HEK293 (cell line): ENCODE measurements around the gene WWOX.

Experiments
- CTCF ChIA-PET: fragments of 350-600 bp; formaldehyde crosslinking; extraction: SDS; loops from one replicate; lab custom pipeline; 2021; ENCODE audit warnings: antibody characterized with exemption; lab: Yijun Ruan, JAX
- POLR2A ChIA-PET: fragments of 300-600 bp; formaldehyde crosslinking; extraction: SDS; loops from one replicate; lab custom pipeline; 2020; ENCODE audit warnings: antibody characterized with exemption, inconsistent platforms; lab: Yijun Ruan, JAX
- H3K27ac ChIP-seq: fragments of 200-500 bp; sonication (Bioruptor generic); 2 replicates; pipeline ENCODE4 v1.5.1; 2014; ENCODE audit warnings: low read depth, low read length, control low read depth, inconsistent platforms; ENCODE audit errors: extremely low read depth
- H3K36me3 ChIP-seq, 2 experiments: fragments of 200-500 bp in 1 of 2; sonication (Bioruptor generic) in 1 of 2; 1 replicate in 1 of 2; 2 replicates in 1 of 2; pipeline ENCODE4 v1.5.1; 2014 to 2017; ENCODE audit warnings: inconsistent platforms in 2 of 2, low read length in 2 of 2; ENCODE audit not compliant: control insufficient read depth in 2 of 2, insufficient read depth in 1 of 2
- H3K4me1 ChIP-seq: fragments of 200-500 bp; sonication (Bioruptor generic); 2 replicates; pipeline ENCODE4 v1.5.1; 2014; ENCODE audit warnings: mild to moderate bottlenecking, low read length, inconsistent platforms; ENCODE audit not compliant: control insufficient read depth, insufficient read depth
- H3K4me3 ChIP-seq: 2 replicates; pipeline ENCODE4 v1.5.1; 2011; ENCODE audit warnings: low read depth, mild to moderate bottlenecking, control low read depth, low read length, moderate library complexity
- H3K9me3 ChIP-seq: fragments of 200-500 bp; sonication (Bioruptor generic); 2 replicates; pipeline ENCODE4 v1.5.1; 2014; ENCODE audit warnings: low read depth, low read length, inconsistent platforms; ENCODE audit not compliant: control insufficient read depth, insufficient read depth
- YY1 ChIP-seq: fragments of 450-650 bp; formaldehyde crosslinking; IDR thresholded peaks from 2 replicates; pipeline ENCODE4 v1.5.1; 2018; ENCODE audit warnings: missing biosample characterization, missing genetic modification characterization
- ZBTB20 ChIP-seq: fragments of 450-650 bp; formaldehyde crosslinking; IDR thresholded peaks from 2 replicates; pipeline ENCODE4 v1.5.1; 2016; ENCODE audit warnings: missing biosample characterization, missing genetic modification characterization
- ZBTB21 ChIP-seq: fragments of 450-650 bp; formaldehyde crosslinking; IDR thresholded peaks from 2 replicates; pipeline ENCODE4 v1.5.1; 2017; ENCODE audit warnings: missing biosample characterization, missing genetic modification characterization
- ZFP37 ChIP-seq: fragments of 450-650 bp; formaldehyde crosslinking; IDR thresholded peaks from 2 replicates; pipeline ENCODE4 v1.5.1; 2016; ENCODE audit warnings: missing biosample characterization, missing genetic modification characterization
- ZNF155 ChIP-seq: fragments of 450-650 bp; formaldehyde crosslinking; IDR thresholded peaks from 2 replicates; pipeline ENCODE4 v1.5.1; 2016; ENCODE audit warnings: missing biosample characterization, missing genetic modification characterization
- ZNF19 ChIP-seq: fragments of 450-650 bp; formaldehyde crosslinking; IDR thresholded peaks from 2 replicates; pipeline ENCODE4; 2016; ENCODE audit warnings: missing biosample characterization, missing genetic modification characterization, low read depth
- ZNF211 ChIP-seq: fragments of 450-650 bp; formaldehyde crosslinking; IDR thresholded peaks from 2 replicates; pipeline ENCODE4 v1.5.1; 2016; ENCODE audit warnings: low read depth, missing biosample characterization, missing genetic modification characterization
- ZNF335 ChIP-seq: fragments of 450-650 bp; formaldehyde crosslinking; conservative IDR thresholded peaks from 2 replicates; pipeline ENCODE4 v1.5.1; 2016; ENCODE audit warnings: missing biosample characterization, missing genetic modification characterization
- ZNF341 ChIP-seq: fragments of 450-650 bp; formaldehyde crosslinking; IDR thresholded peaks from 2 replicates; pipeline ENCODE4; 2016; ENCODE audit warnings: low read depth, missing biosample characterization, missing genetic modification characterization
- ZNF354C ChIP-seq: fragments of 450-650 bp; formaldehyde crosslinking; IDR thresholded peaks from 2 replicates; pipeline ENCODE4 v1.5.1; 2016; ENCODE audit warnings: missing biosample characterization, missing genetic modification characterization, low read depth, borderline replicate concordance
- ZNF76 ChIP-seq: fragments of 450-650 bp; formaldehyde crosslinking; IDR thresholded peaks from 2 replicates; pipeline ENCODE4; 2016; ENCODE audit warnings: low read depth, missing biosample characterization, missing genetic modification characterization, borderline replicate concordance
- ZNF785 ChIP-seq: fragments of 450-650 bp; formaldehyde crosslinking; IDR thresholded peaks from 2 replicates; pipeline ENCODE4 v1.5.1; 2016; ENCODE audit warnings: missing biosample characterization, missing genetic modification characterization
- TF ChIP-seq, protein P1 (sequence below): sonication (generic); formaldehyde crosslinking; IDR thresholded peaks from 2 replicates; pipeline ENCODE4 v1.8.1; 2022; ENCODE audit warnings: mild to moderate bottlenecking, moderate library complexity, missing genetic modification reagents
- TF ChIP-seq, protein P2 (sequence below): fragments of 450-650 bp; formaldehyde crosslinking; conservative IDR thresholded peaks from 2 replicates; pipeline ENCODE4 v1.5.1; 2016; ENCODE audit warnings: low read depth, missing biosample characterization, missing genetic modification characterization
- TF ChIP-seq, protein P3 (sequence below): fragments of 450-650 bp; formaldehyde crosslinking; IDR thresholded peaks from 2 replicates; pipeline ENCODE4 v1.5.1; 2017; ENCODE audit warnings: missing biosample characterization, missing genetic modification characterization

The WWOX gene

DNA sequence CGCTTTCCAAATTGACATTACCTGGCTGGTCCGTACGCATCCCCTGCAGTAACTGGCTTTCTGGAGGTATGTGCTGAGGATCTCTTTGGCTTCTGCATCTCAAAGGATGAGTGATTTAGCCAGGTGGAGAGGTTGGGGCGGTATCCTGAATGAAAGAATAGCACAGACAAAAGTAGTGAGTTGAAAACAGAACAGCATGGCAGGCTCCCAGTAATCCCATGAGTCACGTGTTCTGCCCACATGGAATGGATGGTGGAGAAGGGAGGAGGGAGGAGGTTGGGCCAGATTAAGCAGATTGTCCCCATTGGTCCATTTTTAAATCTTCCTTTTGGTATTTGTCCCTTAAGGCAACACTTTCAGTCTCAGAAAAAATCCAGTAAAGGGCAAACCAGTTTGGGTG is 176.0 kb downstream of the WWOX start:
- H3K27ac ChIP-seq: no peak overlapping the region
- H3K9me3 ChIP-seq: no peaks in the 10 kb centered on the region
- ChIA-PET CTCF (no interaction called here), POLR2A (no interaction called here)
- H3K4me3 ChIP-seq: no peak overlapping the region
- peak; percentile 46; the same call in 1 of the 2 replicates for TF ChIP-seq ZNF341 (tag by site-specific recombination)
- no peak for TF ChIP-seq ZNF354C
- no peaks in the 10 kb centered on the region for H3K36me3 ChIP-seq
- H3K4me1 ChIP-seq: no peaks in the 10 kb centered on the region

DNA sequence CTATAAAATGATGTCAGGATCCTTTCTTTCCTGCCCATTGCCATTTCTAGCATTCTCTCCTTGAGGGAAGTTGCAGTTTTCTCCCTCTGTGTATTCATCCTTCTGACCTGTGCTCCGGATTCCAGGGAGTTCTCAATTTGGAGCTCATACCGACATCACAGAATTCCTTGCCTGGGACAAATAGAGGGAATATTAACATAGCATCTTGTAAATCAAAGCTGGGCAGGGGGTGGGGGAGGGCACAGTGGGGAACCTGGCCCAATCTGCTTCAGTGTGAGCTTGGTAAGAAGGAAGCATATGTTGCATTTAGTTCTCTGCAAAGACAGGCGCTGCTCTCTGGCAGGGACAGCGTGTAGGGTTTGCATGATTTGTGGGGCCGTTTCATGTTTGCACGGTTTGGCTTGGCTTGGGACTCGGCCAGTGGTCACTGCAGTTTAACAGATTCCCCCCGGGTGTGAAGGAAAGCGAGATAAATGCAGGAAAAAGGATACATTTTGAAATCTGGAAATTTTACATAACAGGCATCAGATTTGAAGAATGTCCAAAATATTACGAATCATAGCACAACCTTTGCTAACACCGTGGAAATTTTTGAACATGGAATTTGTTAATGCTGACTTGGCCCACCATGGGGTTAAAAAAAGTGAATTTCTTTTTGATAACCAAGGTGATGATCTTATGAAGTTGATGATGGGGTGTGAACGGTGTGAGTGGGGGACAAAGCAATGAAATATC is 178.0 kb downstream of the WWOX start:
- no peak overlapping the region for H3K27ac ChIP-seq
- no peaks in the 10 kb centered on the region for H3K36me3 ChIP-seq
- no peak overlapping the region for H3K4me3 ChIP-seq
- CTCF ChIA-PET: no interaction called here
- TF ChIP-seq ZNF76 (no peak), ZBTB20 (tag by site-specific recombination) (no peak)
- TF ChIP-seq, all 188 proteins: peak for 0
- Histone ChIP-seq H3K4me1 (no peaks in the 10 kb centered on the region), H3K9me3 (no peaks in the 10 kb centered on the region)
- POLR2A ChIA-PET: interaction anchor here (0.6 kb wide), 1 partner anchor 189 kb away, joined by 3 read pairs; no protein-coding TSS in a partner anchor

DNA sequence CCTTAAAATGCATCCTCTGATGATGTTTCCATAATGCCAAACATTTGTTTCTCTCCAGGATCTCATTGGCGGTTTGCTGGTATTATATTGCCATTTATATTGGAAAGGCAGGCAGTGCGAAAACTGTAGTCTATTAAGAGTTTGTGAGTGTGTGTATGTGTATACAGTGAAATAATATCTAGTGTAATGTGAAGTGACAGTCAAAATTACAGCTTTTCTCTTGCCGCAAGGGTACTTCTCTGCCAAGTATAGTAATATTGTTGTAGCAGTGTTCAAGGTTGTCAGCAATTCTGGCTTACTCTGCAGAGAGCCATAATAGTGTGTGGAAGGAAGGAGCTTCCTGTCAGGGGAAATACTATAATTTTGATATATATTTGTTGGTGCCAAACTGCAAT is 178.6 kb downstream of the WWOX start:
- no peaks in the 10 kb centered on the region for H3K4me1 ChIP-seq
- TF ChIP-seq ZNF19 (no peak), YY1 (no peak), ZBTB21 (tag by site-specific recombination) (no peak), ZNF211 (tag by site-specific recombination) (no peak), ZFP37 (tag by site-specific recombination) (no peak), ZNF335 (no peak), ZNF785 (no peak), ZNF155 (tag by site-specific recombination) (no peak)
- TF ChIP-seq, protein P1, sequence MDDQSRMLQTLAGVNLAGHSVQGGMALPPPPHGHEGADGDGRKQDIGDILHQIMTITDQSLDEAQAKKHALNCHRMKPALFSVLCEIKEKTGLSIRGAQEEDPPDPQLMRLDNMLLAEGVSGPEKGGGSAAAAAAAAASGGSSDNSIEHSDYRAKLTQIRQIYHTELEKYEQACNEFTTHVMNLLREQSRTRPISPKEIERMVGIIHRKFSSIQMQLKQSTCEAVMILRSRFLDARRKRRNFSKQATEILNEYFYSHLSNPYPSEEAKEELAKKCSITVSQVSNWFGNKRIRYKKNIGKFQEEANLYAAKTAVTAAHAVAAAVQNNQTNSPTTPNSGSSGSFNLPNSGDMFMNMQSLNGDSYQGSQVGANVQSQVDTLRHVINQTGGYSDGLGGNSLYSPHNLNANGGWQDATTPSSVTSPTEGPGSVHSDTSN (CRISPR knock-in tag): no peak
- TF ChIP-seq, protein P2, sequence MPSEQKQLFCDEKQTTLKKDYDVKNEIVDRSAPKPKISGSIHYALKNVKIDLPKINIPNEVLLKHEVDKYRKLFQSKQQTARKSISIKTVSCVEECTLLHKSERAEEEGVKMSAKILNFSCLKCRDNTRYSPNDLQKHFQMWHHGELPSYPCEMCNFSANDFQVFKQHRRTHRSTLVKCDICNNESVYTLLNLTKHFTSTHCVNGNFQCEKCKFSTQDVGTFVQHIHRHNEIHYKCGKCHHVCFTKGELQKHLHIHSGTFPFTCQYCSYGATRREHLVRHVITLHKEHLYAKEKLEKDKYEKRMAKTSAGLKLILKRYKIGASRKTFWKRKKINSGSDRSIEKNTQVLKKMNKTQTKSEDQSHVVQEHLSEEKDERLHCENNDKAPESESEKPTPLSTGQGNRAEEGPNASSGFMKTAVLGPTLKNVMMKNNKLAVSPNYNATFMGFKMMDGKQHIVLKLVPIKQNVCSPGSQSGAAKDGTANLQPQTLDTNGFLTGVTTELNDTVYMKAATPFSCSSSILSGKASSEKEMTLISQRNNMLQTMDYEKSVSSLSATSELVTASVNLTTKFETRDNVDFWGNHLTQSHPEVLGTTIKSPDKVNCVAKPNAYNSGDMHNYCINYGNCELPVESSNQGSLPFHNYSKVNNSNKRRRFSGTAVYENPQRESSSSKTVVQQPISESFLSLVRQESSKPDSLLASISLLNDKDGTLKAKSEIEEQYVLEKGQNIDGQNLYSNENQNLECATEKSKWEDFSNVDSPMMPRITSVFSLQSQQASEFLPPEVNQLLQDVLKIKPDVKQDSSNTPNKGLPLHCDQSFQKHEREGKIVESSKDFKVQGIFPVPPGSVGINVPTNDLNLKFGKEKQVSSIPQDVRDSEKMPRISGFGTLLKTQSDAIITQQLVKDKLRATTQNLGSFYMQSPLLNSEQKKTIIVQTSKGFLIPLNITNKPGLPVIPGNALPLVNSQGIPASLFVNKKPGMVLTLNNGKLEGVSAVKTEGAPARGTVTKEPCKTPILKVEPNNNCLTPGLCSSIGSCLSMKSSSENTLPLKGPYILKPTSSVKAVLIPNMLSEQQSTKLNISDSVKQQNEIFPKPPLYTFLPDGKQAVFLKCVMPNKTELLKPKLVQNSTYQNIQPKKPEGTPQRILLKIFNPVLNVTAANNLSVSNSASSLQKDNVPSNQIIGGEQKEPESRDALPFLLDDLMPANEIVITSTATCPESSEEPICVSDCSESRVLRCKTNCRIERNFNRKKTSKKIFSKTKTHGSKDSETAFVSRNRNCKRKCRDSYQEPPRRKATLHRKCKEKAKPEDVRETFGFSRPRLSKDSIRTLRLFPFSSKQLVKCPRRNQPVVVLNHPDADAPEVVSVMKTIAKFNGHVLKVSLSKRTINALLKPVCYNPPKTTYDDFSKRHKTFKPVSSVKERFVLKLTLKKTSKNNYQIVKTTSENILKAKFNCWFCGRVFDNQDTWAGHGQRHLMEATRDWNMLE (tag by site-specific recombination): no peak
- TF ChIP-seq, protein P3, sequence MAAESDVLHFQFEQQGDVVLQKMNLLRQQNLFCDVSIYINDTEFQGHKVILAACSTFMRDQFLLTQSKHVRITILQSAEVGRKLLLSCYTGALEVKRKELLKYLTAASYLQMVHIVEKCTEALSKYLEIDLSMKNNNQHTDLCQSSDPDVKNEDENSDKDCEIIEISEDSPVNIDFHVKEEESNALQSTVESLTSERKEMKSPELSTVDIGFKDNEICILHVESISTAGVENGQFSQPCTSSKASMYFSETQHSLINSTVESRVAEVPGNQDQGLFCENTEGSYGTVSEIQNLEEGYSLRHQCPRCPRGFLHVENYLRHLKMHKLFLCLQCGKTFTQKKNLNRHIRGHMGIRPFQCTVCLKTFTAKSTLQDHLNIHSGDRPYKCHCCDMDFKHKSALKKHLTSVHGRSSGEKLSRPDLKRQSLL (tag by site-specific recombination): no peak
- no peak overlapping the region for H3K4me3 ChIP-seq
- H3K36me3 ChIP-seq: no peaks in the 10 kb centered on the region
- H3K27ac ChIP-seq: no peak overlapping the region
- H3K9me3 ChIP-seq: no peaks in the 10 kb centered on the region
- POLR2A ChIA-PET: no interaction called here
- CTCF ChIA-PET: no interaction called here
